GM04504 (cell line): ENCODE data around the gene COQ4.
"Not testable (repeated sequence)": the region's sequence is repeated elsewhere in the genome, so short reads cannot be mapped to it uniquely, and the experiment has no call there.

ENCODE experiments used
- DNase-seq: peaks from one replicate; pipeline ENCODE4 v3.0.0-alpha.2; 2012; ENCODE audit warnings: low read depth

The COQ4 gene

GRCh38 chr9:128322404-128323211 is at the start of gene COQ4, which contains the start of gene TRUB2:
COQ4 (plus strand) TSS chr9:128322839; CDS start chr9:128322859, 20 bp downstream.
TRUB2 (minus strand) TSS chr9:128322447; CDS start chr9:128322408, 39 bp downstream.
- DNase-seq, result peak; percentile 92

GRCh38 chr9:128274245-128274644 is 48.4 kb upstream of the COQ4 start:
- no peak for DNase-seq

DNA sequence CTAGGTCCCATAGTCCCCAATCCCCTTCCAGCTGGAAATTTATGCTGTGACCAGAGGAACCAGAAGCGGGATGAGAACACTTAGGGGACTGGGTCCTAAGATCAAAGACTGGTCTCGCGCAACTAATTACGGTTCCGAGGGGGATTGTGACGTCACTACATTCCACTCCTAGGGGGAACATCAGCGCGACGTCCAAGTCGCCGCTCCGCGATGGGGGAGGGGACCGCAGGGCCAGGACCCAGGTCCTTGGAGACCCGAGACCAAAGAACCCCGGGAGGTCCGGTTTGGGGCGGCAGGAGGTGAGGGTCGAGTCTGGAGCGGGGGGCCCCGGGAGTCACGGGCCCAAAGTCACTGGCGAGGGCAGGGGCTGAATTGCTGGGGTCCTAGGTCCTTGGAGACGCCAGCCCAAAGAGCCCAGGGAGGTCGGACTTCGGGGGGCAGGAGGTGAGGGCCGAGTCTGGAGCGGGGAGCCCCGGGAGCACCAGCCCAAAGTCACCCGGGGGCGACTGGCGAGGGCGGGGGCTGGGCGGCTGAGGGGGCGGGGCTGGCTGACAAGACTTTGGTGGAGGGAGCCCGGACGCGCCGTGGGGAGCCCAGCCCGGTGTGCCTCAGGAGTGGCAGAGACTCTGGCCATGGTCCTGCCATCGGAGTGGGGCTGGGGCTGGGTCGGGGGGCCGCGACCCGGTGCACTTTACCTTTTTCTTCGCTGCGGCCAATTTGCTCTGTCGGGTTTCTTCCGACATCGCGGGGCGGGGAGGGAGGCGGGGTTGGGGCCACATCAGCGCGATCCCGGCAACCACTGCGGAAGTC is 47.2 kb upstream of the COQ4 start, which contains the start of gene GOLGA2:
TSS of gene GOLGA2 (minus strand) at position 810 of the 810 bp plus-strand sequence. CDS start at position 779, 31 bp downstream.
- DNase-seq, result no peak

- DNase-seq, result peak; percentile 98
Observed at GRCh38 chr9:128276008-128276573, 46.5 kb upstream of the COQ4 start, which contains the start of gene SWI5. SWI5 (plus strand) TSS chr9:128276276.

DNA sequence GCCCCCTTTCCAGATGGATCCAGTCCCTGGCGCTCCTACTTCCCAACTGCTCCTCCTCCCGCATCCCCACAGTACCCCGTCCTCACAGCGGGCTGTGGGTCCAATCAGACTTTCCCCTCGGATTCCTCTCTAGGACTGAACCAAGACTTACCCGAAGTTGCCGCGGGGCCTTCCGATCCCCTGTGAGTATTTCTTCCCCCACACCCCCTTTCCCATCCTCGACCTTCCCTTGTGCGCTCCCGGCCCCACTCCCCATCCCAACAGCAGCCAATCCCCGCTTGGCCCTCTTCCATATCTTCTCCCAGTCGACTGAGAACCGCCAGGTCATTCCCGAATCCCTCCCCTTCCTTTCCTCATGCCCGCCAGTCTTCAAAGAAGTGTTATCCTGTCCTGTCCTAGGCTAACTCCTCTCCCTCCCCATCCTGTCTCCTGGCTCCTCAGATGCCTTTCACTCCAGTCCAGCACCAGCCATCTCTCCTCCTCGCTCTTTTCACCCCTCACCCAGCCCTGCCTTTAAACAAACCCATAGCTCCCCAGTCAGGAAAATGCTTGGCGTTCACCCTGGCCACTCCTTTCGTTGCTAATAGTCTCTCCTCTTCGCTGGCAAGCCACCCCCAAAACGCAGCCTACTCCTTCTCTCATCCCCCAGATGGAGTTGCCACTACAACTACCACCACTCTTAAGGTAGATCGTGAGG is 45.9 kb upstream of the COQ4 start:
- DNase-seq, result no peak

DNA sequence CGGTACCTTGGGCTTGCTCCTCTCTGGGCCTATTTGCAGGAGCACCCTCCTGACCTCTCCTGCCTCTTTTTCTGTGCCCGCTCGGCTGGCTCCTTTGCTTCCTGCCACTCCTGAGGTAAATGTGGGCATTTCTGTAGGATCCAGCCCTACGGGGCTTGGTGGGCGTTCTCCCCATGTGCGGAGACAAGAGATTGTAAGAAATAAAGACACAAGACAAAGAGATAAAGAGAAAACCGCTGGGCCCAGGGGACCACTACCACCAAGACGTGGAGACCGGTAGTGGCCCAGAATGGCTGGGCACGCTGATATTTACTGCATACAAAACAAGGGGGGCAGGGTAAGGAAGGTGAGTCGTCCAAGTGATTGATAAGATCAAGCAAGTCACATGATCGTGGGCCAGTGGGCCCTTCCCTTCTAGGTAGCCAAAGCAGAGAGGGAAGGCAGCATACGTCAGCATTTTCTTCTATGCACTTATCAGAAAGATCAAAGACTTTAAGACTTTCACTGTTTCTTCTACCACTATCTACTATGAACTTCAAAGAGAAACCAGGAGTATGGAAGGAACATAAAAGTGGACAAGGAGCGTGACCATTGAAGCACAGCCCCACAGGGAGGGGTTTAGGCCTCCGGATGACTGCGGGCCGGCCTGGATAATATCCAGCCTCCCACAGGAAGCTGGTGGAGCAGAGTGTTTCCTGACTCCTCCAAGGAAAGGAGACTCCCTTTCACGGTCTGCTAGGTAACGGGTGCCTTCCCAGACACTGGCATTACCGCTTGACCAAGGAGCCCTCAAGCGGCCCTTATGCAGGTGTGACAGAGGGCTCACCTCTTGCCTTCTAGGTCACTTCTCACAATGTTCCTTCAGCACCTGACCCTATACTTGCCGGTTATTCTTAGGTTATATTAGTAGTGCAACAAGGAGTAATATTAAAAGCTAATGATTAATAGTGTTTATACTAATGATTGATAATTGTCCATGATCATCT is 43.3 kb upstream of the COQ4 start:
- not testable (repeated sequence) for DNase-seq

GRCh38 chr9:128280084-128280622 is 42.5 kb upstream of the COQ4 start:
- no peak for DNase-seq

DNA sequence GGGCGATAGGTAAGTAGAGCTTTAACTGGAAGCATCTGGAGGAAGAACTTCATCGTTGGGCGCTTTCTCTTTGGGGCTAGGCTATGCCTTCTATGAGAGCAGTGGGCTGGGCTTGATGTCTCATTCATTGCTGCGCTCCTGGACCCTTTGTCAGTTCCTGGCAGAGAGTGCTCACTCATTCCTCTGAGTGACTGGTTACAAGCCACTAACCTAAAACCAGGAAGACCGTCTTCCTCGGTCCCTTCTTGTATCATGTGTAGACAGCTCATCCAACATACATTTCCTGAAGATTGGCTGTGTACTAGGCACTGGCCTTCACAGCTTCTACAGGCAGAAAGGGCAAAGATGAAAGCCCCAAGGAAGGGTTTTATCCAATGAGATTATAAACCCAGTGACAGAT is 40.1 kb upstream of the COQ4 start:
- DNase-seq, result no peak

DNA sequence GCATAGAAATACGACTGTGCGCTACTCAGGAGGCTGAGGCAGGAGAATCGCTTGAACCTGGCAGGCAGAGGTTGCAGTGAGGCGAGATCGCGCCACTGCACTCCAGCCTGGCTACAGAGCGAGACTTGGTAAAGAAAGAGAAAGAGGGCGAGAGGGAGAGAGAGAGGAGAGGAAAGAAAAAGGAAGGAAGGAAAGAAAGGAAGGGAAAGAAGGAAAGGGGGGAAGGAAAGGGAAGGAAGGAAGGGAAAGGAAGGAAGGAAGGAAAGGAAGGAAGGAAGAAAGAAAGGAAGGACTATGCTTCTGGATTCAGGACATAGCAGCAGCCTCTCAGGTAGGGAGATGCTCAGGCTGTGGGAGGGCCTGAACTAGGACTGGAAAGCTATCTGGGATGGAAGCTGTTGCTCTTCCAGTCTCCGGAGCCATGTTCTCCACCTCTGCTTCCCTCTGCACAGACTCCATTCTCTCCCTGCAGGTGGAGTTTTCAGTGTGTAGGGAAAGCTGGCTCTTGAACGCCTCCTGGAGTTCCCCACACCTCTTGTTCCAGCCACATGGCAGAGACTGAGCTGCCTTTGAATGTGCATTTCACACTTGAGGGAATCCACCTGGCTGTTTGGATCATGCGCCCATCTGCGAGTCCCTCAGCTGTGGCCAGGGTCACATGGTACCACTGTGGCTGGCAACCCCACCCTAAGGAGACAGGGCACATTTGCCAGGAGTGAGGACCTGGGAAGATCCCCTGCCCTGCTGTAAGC is 37.4 kb upstream of the COQ4 start:
- DNase-seq, result no peak

DNA sequence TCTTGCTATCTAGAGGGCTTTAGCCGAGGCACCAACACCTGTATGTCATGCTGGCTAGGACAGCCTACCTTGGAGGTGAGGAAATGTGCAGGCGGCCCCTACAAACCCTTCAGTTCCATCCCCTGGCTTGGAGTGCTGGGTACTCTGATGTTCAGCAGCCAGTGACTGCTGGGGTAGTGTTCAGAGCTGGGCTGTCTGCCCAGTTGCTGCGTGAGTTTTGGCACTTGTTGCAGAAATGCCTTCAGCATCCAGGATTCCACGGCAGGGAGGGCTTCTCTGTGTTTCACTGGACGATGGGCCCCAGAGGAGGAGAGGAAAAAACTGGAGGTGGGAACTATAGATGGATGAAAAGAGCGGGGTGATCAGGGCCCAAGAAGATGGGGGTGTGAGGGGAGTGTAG is 36.2 kb upstream of the COQ4 start:
- DNase-seq, result no peak

DNA sequence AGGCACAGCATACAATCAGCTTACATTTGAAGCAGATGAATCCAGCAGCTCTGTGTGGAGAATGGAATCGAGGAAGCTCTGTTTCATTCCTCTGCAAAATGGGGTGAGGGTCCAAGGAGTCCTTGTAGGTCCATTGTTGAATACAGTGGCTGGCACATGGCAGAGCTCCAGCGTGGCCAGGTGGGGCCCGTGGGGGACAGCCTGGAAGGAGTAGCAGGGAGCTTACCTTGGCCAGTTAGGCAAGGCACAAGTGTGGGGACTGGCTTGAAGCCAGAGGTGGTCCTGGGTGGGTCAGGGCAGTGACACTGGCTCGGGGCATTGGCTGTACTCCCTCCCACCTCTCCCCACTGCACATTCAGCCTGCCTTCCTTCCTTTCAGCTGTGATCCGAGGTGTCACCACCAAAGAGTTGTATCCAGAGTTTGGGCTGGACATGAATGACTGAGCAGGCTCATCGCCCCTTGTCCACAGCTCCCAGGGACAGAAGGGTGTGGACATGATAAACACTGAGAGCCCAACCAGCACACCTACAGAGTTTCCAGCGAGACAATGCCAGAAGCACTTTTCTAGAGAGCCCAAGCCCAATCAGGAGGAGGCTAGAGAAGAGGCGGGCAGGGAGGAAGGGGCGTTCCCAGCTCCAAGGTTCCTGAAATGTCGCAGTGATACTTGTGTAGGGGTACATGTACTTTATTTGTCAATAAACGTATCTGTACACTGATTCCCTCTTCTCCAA is 34.2 kb upstream of the COQ4 start:
- DNase-seq, result no peak

DNA sequence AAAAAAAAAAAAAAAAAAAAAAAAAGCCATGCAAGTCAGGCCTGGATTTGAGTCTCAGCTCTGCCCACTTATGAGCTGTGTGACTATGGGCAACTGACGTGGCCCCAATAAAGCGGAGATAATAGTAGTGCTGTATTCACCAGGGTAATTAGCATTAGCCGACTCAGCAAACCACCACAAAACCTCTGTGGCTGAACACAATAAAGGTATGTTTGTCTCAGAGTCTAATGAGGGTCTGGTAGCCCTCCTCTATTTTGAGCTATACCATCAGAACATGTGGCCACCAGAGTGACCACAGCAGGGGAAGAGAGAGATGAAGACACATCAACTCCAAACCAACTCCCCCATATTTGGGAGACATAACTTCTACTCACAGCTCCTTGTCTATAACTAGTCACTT is 30.6 kb upstream of the COQ4 start:
- DNase-seq, result no peak

DNA sequence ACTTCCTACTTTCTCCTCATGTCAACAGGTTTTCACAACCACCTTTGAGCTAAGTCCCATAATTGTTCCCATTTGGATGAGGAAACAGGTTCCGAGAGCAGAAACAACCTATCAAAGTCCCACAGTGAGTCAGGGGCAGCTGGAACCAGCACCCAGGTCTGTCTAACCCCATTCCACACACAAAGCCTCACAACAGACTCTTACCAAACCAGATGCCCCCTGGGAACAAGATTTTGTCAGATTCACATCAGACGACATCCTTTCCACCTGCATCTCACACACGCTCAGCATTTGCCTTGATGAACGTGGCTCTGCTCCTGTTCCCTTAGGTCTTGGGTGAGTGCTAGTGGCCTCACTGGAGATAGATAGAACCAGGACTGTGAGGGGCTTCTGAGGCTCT is 29.5 kb upstream of the COQ4 start:
- no peak for DNase-seq

GRCh38 chr9:128294142-128294541 is 28.5 kb upstream of the COQ4 start:
- DNase-seq, result no peak

- no peak for DNase-seq
Observed at GRCh38 chr9:128296340-128297220, 26.1 kb upstream of the COQ4 start.

GRCh38 chr9:128297221-128297773 is 25.3 kb upstream of the COQ4 start:
- DNase-seq, result no peak
